ENCODE measurements around the gene MAP3K15. TPM values are rescaled to one million over a fixed set of nuclear protein-coding genes. Genes with fewer than 3 reads are reported as not detected.

The MAP3K15 gene
- total and polyA plus RNA-seq, 10 of the 15 experiments (the other 5 are each of a cell fraction or from before 2014, with no cell fraction given) = 0.03 to 0.16 TPM; not detected in 8

GRCh38 chrX:19540076-19540475 lies 24.8 kb upstream of the MAP3K15 start (continued):
- no peak for TF ChIP-seq PKNOX1 (IDR thresholded peaks at IDR 0.05)
- TF ChIP-seq RUNX3 (IDR thresholded peaks at IDR 0.05; ENCODE audit: low read length) = no peak
- TF ChIP-seq POU2F2 (IDR thresholded peaks at IDR 0.05; ENCODE audit: borderline replicate concordance, low read depth, low read length) = no peak
- TF ChIP-seq ZNF687 (IDR thresholded peaks at IDR 0.05) = no peak
- TF ChIP-seq RB1 (IDR thresholded peaks at IDR 0.05; ENCODE audit: borderline replicate concordance) = no peak

GRCh38 chrX:19539665-19540064 lies 24.4 kb upstream of the MAP3K15 start:
- FAIRE-seq = no peak
- RAD21 ChIA-PET (ENCODE audit: unreplicated experiment) = no interaction called here

More at GRCh38 chrX:19539665-19540064, 24.4 kb upstream of the MAP3K15 start:
- Histone ChIP-seq H3K79me2 (ENCODE audit: control insufficient read depth, insufficient read depth, low read length) (no peaks in the 10 kb centered on the region), H3K4me2 (ENCODE audit: control insufficient read depth, insufficient read depth) (no peak overlapping the region), H4K20me1 (ENCODE audit: control insufficient read depth, insufficient read depth) (no peaks in the 10 kb centered on the region), H3K9ac (ENCODE audit: control insufficient read depth, insufficient read depth, low read length) (no peak overlapping the region), H2AFZ (ENCODE audit: control insufficient read depth, low read depth, low read length) (no peak overlapping the region), H3K36me3 (ENCODE audit: control insufficient read depth in 2 of 2, insufficient read depth in 2 of 2, low read length in 1 of 2) (peaks cover 0 to 16% of the 10 kb centered on the region in 2 experiments; a peak in 2 of 4 replicates), H3K27me3 (replicated peaks in 1 of 2; ENCODE audit: control insufficient read depth in 2 of 2, insufficient read depth in 2 of 2, low read length in 1 of 2) (no peaks in the 10 kb centered on the region), H3K27ac (ENCODE audit: control insufficient read depth, insufficient read depth) (no peak overlapping the region), H3K4me3 (no peak overlapping the region), H3K4me1 (ENCODE audit: control insufficient read depth, insufficient read depth, low read length) (no peaks in the 10 kb centered on the region), H3K9me3 (replicated peaks; ENCODE audit: control insufficient read depth, insufficient read depth, low read length) (no peaks in the 10 kb centered on the region)
- in situ Hi-C loops (cut with MboI) (no loop called here), intact Hi-C loops (cut with micrococcal nuclease; ENCODE audit: unreplicated experiment) (loop anchor here (5.0 kb wide), 1 partner anchor 528 kb away; no protein-coding TSS in a partner anchor)
- no peak for DNase-seq (ENCODE audit: low read depth, low spot score)
- 46% methylated on average over 4 of the region's 4 CpGs for WGBS (ENCODE audit: insufficient coverage, insufficient replicate concordance, low lambda C conversion rate, missing lambda C conversion rate)
- ChIA-PET SMC1A (ENCODE audit: uncharacterized antibody, unreplicated experiment) (interaction anchor here (0.6 kb wide), 1 partner anchor 66 kb away, joined by 3 read pairs; no protein-coding TSS in a partner anchor), POLR2A (interaction anchor here (0.6 kb wide), 1 partner anchor 1364 kb away, joined by 3 read pairs; no protein-coding TSS in a partner anchor), CTCF (interaction anchor here (1.0 kb wide), 1 partner anchor 168 kb away, joined by 3 read pairs; no protein-coding TSS in a partner anchor)
- TF ChIP-seq SIX5 (IDR thresholded peaks at IDR 0.05; ENCODE audit: low read depth, low read length, severe bottlenecking) = no peak
- no peak for TF ChIP-seq SRF (IDR thresholded peaks at IDR 0.05; ENCODE audit: low read depth in 2 of 2, low read length in 2 of 2)
- no peak for TF ChIP-seq MXI1 (IDR thresholded peaks at IDR 0.05; ENCODE audit: low read depth, low read length)
- no peak for TF ChIP-seq FOXK2 (IDR thresholded peaks at IDR 0.05)
- BruUV-seq (replicated peaks) = no TSS peak
- ATAC-seq = no peak
